Stimulated activated CD4-positive, alpha-beta T cell treated with anti-CD3 and anti-CD28 coated beads, Interleukin-12 subunit alpha, Interleukin-12 subunit beta, amount 100 ng/mL, for 24 hours (primary cell): ENCODE data around the gene MIER1.
A peak's percentile ranks its signal among the peaks of the same experiment; 100 is the strongest.
"Not testable (repeated sequence)": the region's sequence is repeated elsewhere in the genome, so short reads cannot be mapped to it uniquely, and the experiment has no call there.

Source experiments
- DNase-seq, 2 experiments: peaks; one replicate each; pipeline ENCODE4 v3.0.0-alpha.2; 2020; ENCODE audit warnings: low read depth in 2 of 2

Gene MIER1

GRCh38 chr1:66924756-66925557 is at the start of gene MIER1, which contains the start of gene DNAI4:
MIER1 (plus strand) TSS chr1:66924990; CDS start chr1:66925029, 39 bp downstream.
DNAI4 (minus strand) TSS chr1:66924856; CDS start chr1:66924831, 25 bp downstream.
- DNase-seq: peak; percentile 93 to 95

- no peak for DNase-seq
These were observed 48.1 kb upstream of the MIER1 start for GRCh38 chr1:66876664-66877063.

GRCh38 chr1:66889030-66889429 is 35.8 kb upstream of the MIER1 start:
- DNase-seq: no peak

- DNase-seq: no peak
These were observed 34.2 kb upstream of the MIER1 start for GRCh38 chr1:66890621-66891020.

- DNase-seq: no peak
These were observed 31.1 kb upstream of the MIER1 start for GRCh38 chr1:66893712-66894111.

- not testable (repeated sequence) for DNase-seq
These were observed 9.6 kb upstream of the MIER1 start for GRCh38 chr1:66915203-66915602.

- no peak for DNase-seq
These were observed 8.5 kb upstream of the MIER1 start for GRCh38 chr1:66916320-66916719.

- no peak for DNase-seq
These were observed 7.3 kb upstream of the MIER1 start for GRCh38 chr1:66917476-66917875.

GRCh38 chr1:66919063-66919462 is 5.7 kb upstream of the MIER1 start:
- no peak for DNase-seq

GRCh38 chr1:66919828-66920227 is 5.0 kb upstream of the MIER1 start:
- no peak for DNase-seq

- no peak for DNase-seq
These were observed 4.2 kb upstream of the MIER1 start for GRCh38 chr1:66920543-66920942.

- no peak for DNase-seq
These were observed 744 bp downstream of the MIER1 start for GRCh38 chr1:66925558-66925910.

GRCh38 chr1:66925944-66926343 is 1.2 kb downstream of the MIER1 start:
- no peak for DNase-seq

- no peak for DNase-seq
These were observed 2.7 kb downstream of the MIER1 start for GRCh38 chr1:66927528-66927927.

- DNase-seq: no peak
These were observed 4.4 kb downstream of the MIER1 start for GRCh38 chr1:66929146-66929688.

GRCh38 chr1:66929691-66929998 is 4.9 kb downstream of the MIER1 start:
- no peak for DNase-seq

GRCh38 chr1:66929999-66930822 is 5.4 kb downstream of the MIER1 start:
- DNase-seq: peak; percentile 87 to 89

- no peak for DNase-seq
These were observed 6.0 kb downstream of the MIER1 start for GRCh38 chr1:66930823-66931174.

GRCh38 chr1:66931590-66931989 is 6.8 kb downstream of the MIER1 start:
- DNase-seq: no peak

GRCh38 chr1:66932291-66932690 is 7.5 kb downstream of the MIER1 start:
- no peak for DNase-seq

GRCh38 chr1:66933887-66934700 is 9.3 kb downstream of the MIER1 start:
- DNase-seq: no peak
